ENCODE data around the gene COQ10B.

GRCh38 chr2:197464175-197464574 is 10.8 kb downstream of the COQ10B start:
- no peak for TF ChIP-seq CTCF (IDR thresholded peaks at IDR 0.05; ENCODE audit: low read depth, low read length)
- TF ChIP-seq EZH2phosphoT487 (IDR thresholded peaks at IDR 0.05; ENCODE audit: low read depth) = no peak
